ENCODE data around the gene TPM4. TPM values are rescaled to one million over a fixed set of nuclear protein-coding genes. Genes with fewer than 3 reads are reported as not detected.
A peak's percentile ranks its signal among the peaks of the same experiment; 100 is the strongest.

Gene TPM4
- total and polyA plus RNA-seq, 7 experiments from 2014 or later = 28.2 to 435 (median 66.8) TPM

GRCh38 chr19:16113727-16114126 is 37.4 kb downstream of the TPM4 start:
- H3K4me3 Mint-ChIP-seq = peak overlapping the region; percentile 44 to 79 (median 60)
- H3K27ac Mint-ChIP-seq = peak overlapping the region in 6 of 9 donors; percentile 41 to 84 (median 62)
- H3K9me3 Mint-ChIP-seq = peaks cover 0 to 3% (median 0%) of the 10 kb centered on the region in 11 donors
- Histone ChIP-seq H3K27ac (ENCODE audit: low read depth, low read length) (no peak overlapping the region), H3K9me3 (ENCODE audit: control insufficient read depth in 2 of 3, low read length in 3 of 3) (no peaks in the 10 kb centered on the region), H3K4me1 (ENCODE audit: control insufficient read depth in 2 of 2, insufficient read depth in 2 of 2, low read length in 2 of 2) (peaks cover 10 to 28% of the 10 kb centered on the region in 2 donors), H3K36me3 (ENCODE audit: control insufficient read depth in 2 of 3, insufficient read depth in 3 of 3, low read length in 3 of 3) (peaks cover 0 to 41% (median 15%) of the 10 kb centered on the region in 3 experiments), H3K27me3 (ENCODE audit: control insufficient read depth in 2 of 2, insufficient read depth in 2 of 2, low read length in 2 of 2) (no peaks in the 10 kb centered on the region), H3K4me3 (ENCODE audit: low read length) (no peak overlapping the region)
- DNase-seq (no peak), ATAC-seq (no peak)
- H3K27me3 Mint-ChIP-seq = no peaks in the 10 kb centered on the region
- H3K36me3 Mint-ChIP-seq = peaks cover 4 to 12% (median 6%) of the 10 kb centered on the region in 5 donors
- peaks cover 37 to 65% (median 52%) of the 10 kb centered on the region in 7 donors for H3K4me1 Mint-ChIP-seq
- CTCF ChIA-PET = interaction anchor here (0.6 to 1.4 kb wide), 4 partner anchors 43 to 223 kb away, joined by 3 to 9 read pairs (median 4); no protein-coding TSS in a partner anchor
- intact Hi-C loops (cut with micrococcal nuclease) = loop anchor here in 1 of 2 donors (5.0 kb wide), 1 partner anchor 964 kb away; the partner anchor contains the start of genes HAUS8 and MYO9B
- POLR2A ChIA-PET = interaction anchor here (1.5 to 4.8 kb wide), 2 partner anchors 27 to 42 kb away, joined by 7 to 43 read pairs; no protein-coding TSS in a partner anchor

GRCh38 chr19:16115301-16116039 is 39.2 kb downstream of the TPM4 start:
- intact Hi-C loops (cut with micrococcal nuclease) = no loop called here
- H3K27ac ChIP-seq (ENCODE audit: low read depth, low read length) = peak overlapping the region; percentile 24
- H3K36me3 Mint-ChIP-seq = peaks cover 4 to 22% (median 6%) of the 10 kb centered on the region in 5 donors
- H3K4me1 ChIP-seq (ENCODE audit: control insufficient read depth in 2 of 2, insufficient read depth in 2 of 2, low read length in 2 of 2) = peaks cover 10 to 39% of the 10 kb centered on the region in 2 donors
- no peaks in the 10 kb centered on the region for H3K27me3 Mint-ChIP-seq
- ChIA-PET CTCF (interaction anchor here (0.6 to 1.3 kb wide), 2 partner anchors 74 to 501 kb away, joined by 3 to 5 read pairs; no protein-coding TSS in a partner anchor), POLR2A (interaction anchor here (1.1 kb wide), 1 partner anchor 24 kb away, joined by 5 read pairs; no protein-coding TSS in a partner anchor)
- DNase-seq (no peak), ATAC-seq (no peak)
- peaks cover 42 to 74% (median 56%) of the 10 kb centered on the region in 7 donors for H3K4me1 Mint-ChIP-seq
- peaks cover 0 to 3% (median 0%) of the 10 kb centered on the region in 11 donors for H3K9me3 Mint-ChIP-seq
- peak overlapping the region; percentile 32 to 90 (median 70) for H3K27ac Mint-ChIP-seq
- no peaks in the 10 kb centered on the region for H3K27me3 ChIP-seq (ENCODE audit: control insufficient read depth in 2 of 2, insufficient read depth in 2 of 2, low read length in 2 of 2)
- no peak overlapping the region for H3K4me3 ChIP-seq (ENCODE audit: low read length)
- peak overlapping the region in 2 of 10 donors; percentile 37 to 38 for H3K4me3 Mint-ChIP-seq
- H3K36me3 ChIP-seq (ENCODE audit: control insufficient read depth in 2 of 3, insufficient read depth in 3 of 3, low read length in 3 of 3) = peaks cover 0 to 56% (median 15%) of the 10 kb centered on the region in 3 experiments
- H3K9me3 ChIP-seq (ENCODE audit: control insufficient read depth in 2 of 3, low read length in 3 of 3) = no peaks in the 10 kb centered on the region

GRCh38 chr19:16116067-16116466 is 39.8 kb downstream of the TPM4 start:
- DNase-seq (no peak), ATAC-seq (no peak)
- Histone ChIP-seq H3K9me3 (ENCODE audit: control insufficient read depth in 2 of 3, low read length in 3 of 3) (no peaks in the 10 kb centered on the region), H3K36me3 (ENCODE audit: control insufficient read depth in 2 of 3, insufficient read depth in 3 of 3, low read length in 3 of 3) (peaks cover 0 to 62% (median 15%) of the 10 kb centered on the region in 3 experiments), H3K27ac (ENCODE audit: low read depth, low read length) (peak overlapping the region; percentile 24), H3K27me3 (ENCODE audit: control insufficient read depth in 2 of 2, insufficient read depth in 2 of 2, low read length in 2 of 2) (no peaks in the 10 kb centered on the region), H3K4me3 (ENCODE audit: low read length) (no peak overlapping the region), H3K4me1 (ENCODE audit: control insufficient read depth in 2 of 2, insufficient read depth in 2 of 2, low read length in 2 of 2) (peaks cover 10 to 36% of the 10 kb centered on the region in 2 donors)
- Mint-ChIP-seq H3K4me3 (peak overlapping the region in 2 of 10 donors; percentile 37 to 38), H3K27me3 (no peaks in the 10 kb centered on the region), H3K9me3 (peaks cover 0 to 3% (median 0%) of the 10 kb centered on the region in 11 donors), H3K27ac (peak overlapping the region in 8 of 9 donors; percentile 1 to 84 (median 72)), H3K36me3 (peaks cover 4 to 22% (median 6%) of the 10 kb centered on the region in 5 donors), H3K4me1 (peaks cover 40 to 73% (median 54%) of the 10 kb centered on the region in 7 donors)
- POLR2A ChIA-PET = interaction anchor here (1.1 kb wide), 1 partner anchor 24 kb away, joined by 5 read pairs; no protein-coding TSS in a partner anchor
- CTCF ChIA-PET = interaction anchor here (1.3 kb wide), 1 partner anchor 75 kb away, joined by 5 read pairs; no protein-coding TSS in a partner anchor
- intact Hi-C loops (cut with micrococcal nuclease) = no loop called here

- no peak overlapping the region for H3K27ac ChIP-seq (ENCODE audit: low read depth, low read length)
- peaks cover 6 to 25% (median 11%) of the 10 kb centered on the region in 5 donors for H3K36me3 Mint-ChIP-seq
- ATAC-seq (no peak), DNase-seq (no peak)
- H3K27me3 Mint-ChIP-seq = no peaks in the 10 kb centered on the region
- H3K36me3 ChIP-seq (ENCODE audit: control insufficient read depth in 2 of 3, insufficient read depth in 3 of 3, low read length in 3 of 3) = peaks cover 11 to 74% (median 15%) of the 10 kb centered on the region in 3 experiments
- peak overlapping the region in 7 of 9 donors; percentile 26 to 81 (median 71) for H3K27ac Mint-ChIP-seq
- H3K27me3 ChIP-seq (ENCODE audit: control insufficient read depth in 2 of 2, insufficient read depth in 2 of 2, low read length in 2 of 2) = no peaks in the 10 kb centered on the region
- H3K9me3 ChIP-seq (ENCODE audit: control insufficient read depth in 2 of 3, low read length in 3 of 3) = no peaks in the 10 kb centered on the region
- ChIA-PET POLR2A (interaction anchor here (1.1 to 1.4 kb wide), 3 partner anchors 17 to 42 kb away, joined by 3 to 5 read pairs (median 3); no protein-coding TSS in a partner anchor), CTCF (interaction anchor here (1.3 kb wide), 1 partner anchor 76 kb away, joined by 6 read pairs; no protein-coding TSS in a partner anchor)
- no peaks in the 10 kb centered on the region for H3K9me3 Mint-ChIP-seq
- H3K4me3 Mint-ChIP-seq = peak overlapping the region in 2 of 10 donors; percentile 25 to 56
- H3K4me1 Mint-ChIP-seq = peaks cover 30 to 59% (median 40%) of the 10 kb centered on the region in 7 donors
- intact Hi-C loops (cut with micrococcal nuclease) = loop anchor here in 1 of 2 donors (2.0 kb wide), 1 partner anchor 25 kb away; the partner anchor contains the start of gene HSH2D
- peaks cover 5 to 30% of the 10 kb centered on the region in 2 donors for H3K4me1 ChIP-seq (ENCODE audit: control insufficient read depth in 2 of 2, insufficient read depth in 2 of 2, low read length in 2 of 2)
- no peak overlapping the region for H3K4me3 ChIP-seq (ENCODE audit: low read length)
These were observed 41.3 kb downstream of the TPM4 start for GRCh38 chr19:16117594-16118033.

- ChIA-PET POLR2A (interaction anchor here (1.1 to 1.4 kb wide), 2 partner anchors 26 to 43 kb away, joined by 3 to 5 read pairs; no protein-coding TSS in a partner anchor), CTCF (interaction anchor here (1.3 kb wide), 1 partner anchor 77 kb away, joined by 6 read pairs; no protein-coding TSS in a partner anchor)
- H3K4me3 ChIP-seq (ENCODE audit: low read length) = no peak overlapping the region
- Mint-ChIP-seq H3K27me3 (no peaks in the 10 kb centered on the region), H3K27ac (peak overlapping the region in 7 of 9 donors; percentile 20 to 93 (median 45)), H3K36me3 (peaks cover 6 to 22% (median 11%) of the 10 kb centered on the region in 5 donors), H3K4me1 (peaks cover 27 to 52% (median 32%) of the 10 kb centered on the region in 7 donors), H3K9me3 (no peaks in the 10 kb centered on the region), H3K4me3 (peak overlapping the region in 1 of 10 donors; percentile 60)
- peaks cover 0 to 25% of the 10 kb centered on the region in 2 donors for H3K4me1 ChIP-seq (ENCODE audit: control insufficient read depth in 2 of 2, insufficient read depth in 2 of 2, low read length in 2 of 2)
- DNase-seq = peak in 1 of 9 donors; percentile 60
- peaks cover 11 to 83% (median 22%) of the 10 kb centered on the region in 3 experiments for H3K36me3 ChIP-seq (ENCODE audit: control insufficient read depth in 2 of 3, insufficient read depth in 3 of 3, low read length in 3 of 3)
- H3K9me3 ChIP-seq (ENCODE audit: control insufficient read depth in 2 of 3, low read length in 3 of 3) = no peaks in the 10 kb centered on the region
- H3K27me3 ChIP-seq (ENCODE audit: control insufficient read depth in 2 of 2, insufficient read depth in 2 of 2, low read length in 2 of 2) = no peaks in the 10 kb centered on the region
- intact Hi-C loops (cut with micrococcal nuclease) = loop anchor here in 1 of 2 donors (1.0 to 2.0 kb wide), 3 partner anchors 7 to 50 kb away; partner anchors contain the start of genes HSH2D and RAB8A
- H3K27ac ChIP-seq (ENCODE audit: low read depth, low read length) = no peak overlapping the region
- ATAC-seq = peak; percentile 80
These were observed 42.3 kb downstream of the TPM4 start for GRCh38 chr19:16118489-16119033.

Measured in naive thymus-derived CD4-positive, alpha-beta T cell (primary cell).